Mononuclear cell (primary cell): ENCODE results near the gene LILRB1. TPM values are rescaled to one million over a fixed set of nuclear protein-coding genes. Genes with fewer than 3 reads are reported as not detected.
"Not testable (repeated sequence)": the region's sequence is repeated elsewhere in the genome, so short reads cannot be mapped to it uniquely, and the experiment has no call there.

Experiments used
- H3K27me3 ChIP-seq: 2 replicates; pipeline ENCODE4 v1.6.0; 2011; ENCODE audit warnings: low read length, control low read depth; ENCODE audit not compliant: insufficient read depth
- H3K4me1 ChIP-seq: 2 replicates; pipeline ENCODE4 v1.5.1; 2011; ENCODE audit warnings: mild to moderate bottlenecking, low read length, control low read depth; ENCODE audit not compliant: insufficient read depth
- H3K4me3 ChIP-seq: 2 replicates; pipeline ENCODE4 v1.5.1; 2011; ENCODE audit warnings: mild to moderate bottlenecking, low read length, moderate library complexity
- H3K9me3 ChIP-seq: 2 replicates; pipeline ENCODE4 v1.5.1; 2011; ENCODE audit warnings: low read depth, mild to moderate bottlenecking, control low read depth, low read length
- total RNA-seq: library from RNA; depleted of rRNA; stranded (reverse); fragments of >200 nt; gene quantifications from one replicate; pipeline ENCODE4 v1.2.3, GENCODE V29; 2012

The LILRB1 gene
- total RNA-seq, 1 donor, result 13.6 TPM

DNA sequence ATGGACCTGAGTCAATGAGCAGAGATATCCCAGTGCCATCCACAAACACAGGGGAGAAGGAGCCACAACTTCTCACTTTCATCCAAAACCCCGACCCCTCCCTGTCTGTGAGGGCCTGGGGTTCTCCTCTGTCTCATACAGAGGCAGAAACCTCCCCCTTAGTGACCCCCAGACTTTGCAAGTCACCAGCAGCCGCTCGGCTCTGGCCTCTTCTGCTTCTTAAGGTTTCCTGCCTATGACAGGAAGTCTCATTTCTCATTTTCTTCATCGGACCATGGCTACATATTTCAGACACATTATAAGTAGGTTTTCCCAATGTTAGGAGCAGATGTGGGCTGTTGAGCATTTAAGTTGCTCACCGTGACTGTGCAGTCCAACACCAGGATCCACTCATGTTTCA lies 12.7 kb downstream of the LILRB1 start:
- H3K27me3 ChIP-seq, H3K9me3 ChIP-seq, H3K4me3 ChIP-seq: not testable (repeated sequence)
- peaks cover 17% of the 10 kb centered on the region for H3K4me1 ChIP-seq

GRCh38 chr19:54643583-54643982 lies 13.3 kb downstream of the LILRB1 start:
- not testable (repeated sequence) for H3K27me3 ChIP-seq, H3K4me3 ChIP-seq, H3K9me3 ChIP-seq
- H3K4me1 ChIP-seq, result peaks cover 17% of the 10 kb centered on the region

DNA sequence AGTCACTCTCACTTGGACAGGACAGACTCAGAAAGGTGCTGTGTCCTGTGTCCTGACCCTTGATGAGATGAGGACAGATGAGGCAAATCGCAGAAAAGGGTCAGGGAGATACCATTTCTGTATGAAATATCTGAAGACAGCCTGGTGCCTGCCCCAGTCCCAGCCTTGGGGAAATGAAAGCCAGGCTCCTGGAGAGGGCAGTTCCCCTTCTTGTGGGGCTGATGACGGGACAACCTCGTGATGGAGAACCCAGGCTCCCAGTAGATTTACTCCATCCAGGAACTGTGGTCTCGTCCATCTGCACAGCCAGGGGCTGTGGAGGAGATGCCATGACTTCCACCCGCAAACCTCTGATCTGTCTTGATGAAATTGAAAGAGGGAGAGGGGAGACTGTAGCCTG lies 13.8 kb downstream of the LILRB1 start:
- peaks cover 17% of the 10 kb centered on the region for H3K4me1 ChIP-seq
- no peak overlapping the region for H3K4me3 ChIP-seq
- H3K9me3 ChIP-seq, result no peaks in the 10 kb centered on the region
- H3K27me3 ChIP-seq, result peaks cover 6% of the 10 kb centered on the region

- Histone ChIP-seq H3K4me1 (peaks cover 17% of the 10 kb centered on the region), H3K9me3 (no peaks in the 10 kb centered on the region), H3K4me3 (no peak overlapping the region), H3K27me3 (peaks cover 6% of the 10 kb centered on the region)
These were observed 16.1 kb downstream of the LILRB1 start for GRCh38 chr19:54646331-54646841.

- H3K27me3 ChIP-seq, result peaks cover 9% of the 10 kb centered on the region
- H3K9me3 ChIP-seq, result no peaks in the 10 kb centered on the region
- no peak overlapping the region for H3K4me3 ChIP-seq
- H3K4me1 ChIP-seq, result peaks cover 8% of the 10 kb centered on the region
These were observed 17.8 kb downstream of the LILRB1 start for GRCh38 chr19:54648129-54648528.

- Histone ChIP-seq H3K27me3 (peaks cover 9% of the 10 kb centered on the region), H3K4me1 (peaks cover 12% of the 10 kb centered on the region), H3K4me3 (no peak overlapping the region), H3K9me3 (no peaks in the 10 kb centered on the region)
These were observed 19.9 kb downstream of the LILRB1 start for GRCh38 chr19:54650108-54650655.

DNA sequence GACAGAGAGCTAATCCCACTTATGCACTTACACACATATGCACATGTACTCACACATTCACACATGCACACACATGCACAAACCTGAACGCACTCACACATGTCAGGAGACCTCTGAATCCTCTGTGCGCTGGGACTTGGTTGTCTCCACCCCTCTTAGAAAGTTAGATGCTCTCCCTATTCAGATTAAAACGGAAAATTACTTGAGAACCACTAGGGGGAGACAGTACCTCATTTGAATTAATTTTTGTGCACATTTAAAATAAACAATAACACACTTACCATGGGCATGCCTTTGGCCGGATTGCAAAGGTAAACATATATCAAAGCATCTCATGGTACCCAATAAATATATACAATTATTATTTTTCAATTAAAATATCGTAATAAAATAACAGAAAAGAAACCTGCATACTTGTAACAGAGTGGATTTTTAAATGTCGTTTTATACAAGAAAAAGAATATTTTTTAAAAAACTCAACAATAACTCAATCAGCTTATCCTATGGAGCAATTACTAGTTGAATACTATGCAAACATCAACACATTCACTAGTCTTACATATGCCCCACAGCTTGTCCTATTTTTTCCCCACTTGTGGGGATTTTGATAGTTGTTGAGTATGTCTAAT lies 23.0 kb downstream of the LILRB1 start:
- H3K4me1 ChIP-seq, result peaks cover 12% of the 10 kb centered on the region
- H3K4me3 ChIP-seq, result no peak overlapping the region
- H3K9me3 ChIP-seq, result no peaks in the 10 kb centered on the region
- H3K27me3 ChIP-seq, result peaks cover 6% of the 10 kb centered on the region

- Histone ChIP-seq H3K27me3 (peaks cover 3% of the 10 kb centered on the region), H3K4me3 (no peak overlapping the region), H3K4me1 (peaks cover 12% of the 10 kb centered on the region), H3K9me3 (no peaks in the 10 kb centered on the region)
These were observed 24.4 kb downstream of the LILRB1 start for GRCh38 chr19:54654447-54655321.

GRCh38 chr19:54659300-54659699 lies 29.0 kb downstream of the LILRB1 start:
- Histone ChIP-seq H3K27me3 (no peaks in the 10 kb centered on the region), H3K4me1 (peaks cover 44% of the 10 kb centered on the region), H3K9me3 (no peaks in the 10 kb centered on the region), H3K4me3 (no peak overlapping the region)

GRCh38 chr19:54660306-54660705 lies 30.0 kb downstream of the LILRB1 start:
- no peaks in the 10 kb centered on the region for H3K27me3 ChIP-seq
- H3K4me3 ChIP-seq, result no peak overlapping the region
- no peaks in the 10 kb centered on the region for H3K9me3 ChIP-seq
- peaks cover 42% of the 10 kb centered on the region for H3K4me1 ChIP-seq

- no peak overlapping the region for H3K4me3 ChIP-seq
- H3K9me3 ChIP-seq, result no peaks in the 10 kb centered on the region
- H3K4me1 ChIP-seq, result peaks cover 42% of the 10 kb centered on the region
- H3K27me3 ChIP-seq, result no peaks in the 10 kb centered on the region
These were observed 30.7 kb downstream of the LILRB1 start for GRCh38 chr19:54660964-54661363.

DNA sequence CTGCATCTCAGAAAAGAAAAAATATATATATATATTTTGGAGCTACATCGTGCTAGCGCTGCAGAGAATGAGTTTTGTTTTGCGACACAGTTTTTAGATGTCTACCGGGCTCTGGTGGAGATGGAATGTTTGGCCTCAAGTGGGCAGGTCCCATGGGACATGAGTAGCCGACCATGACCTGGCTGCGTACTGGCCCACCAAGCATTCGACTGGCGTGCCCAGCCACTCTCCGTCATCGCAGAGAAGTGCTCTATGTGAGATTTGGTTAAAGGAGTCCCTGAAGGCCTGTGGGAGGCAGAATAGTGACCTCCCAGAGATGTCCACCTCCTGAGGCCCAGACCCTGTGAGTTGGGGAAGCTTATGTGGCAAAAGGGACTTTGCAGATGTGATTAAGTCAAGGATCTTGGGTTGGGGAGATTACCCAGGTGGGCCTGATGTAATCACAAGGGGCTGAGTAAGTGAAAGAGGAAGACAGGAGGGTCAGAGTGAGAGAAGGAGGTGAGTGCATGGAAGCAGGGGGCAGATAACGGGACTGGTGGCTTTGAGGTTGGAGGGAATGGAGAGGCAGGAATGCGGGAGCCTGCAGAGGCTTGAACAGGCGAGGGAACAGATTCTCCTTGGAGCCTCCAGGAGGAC lies 31.7 kb downstream of the LILRB1 start:
- no peaks in the 10 kb centered on the region for H3K9me3 ChIP-seq
- no peaks in the 10 kb centered on the region for H3K27me3 ChIP-seq
- no peak overlapping the region for H3K4me3 ChIP-seq
- H3K4me1 ChIP-seq, result peaks cover 42% of the 10 kb centered on the region

- Histone ChIP-seq H3K27me3 (no peaks in the 10 kb centered on the region), H3K4me1 (peaks cover 42% of the 10 kb centered on the region), H3K4me3 (peak within 1 kb of the TSS; percentile 35), H3K9me3 (no peaks in the 10 kb centered on the region)
These were observed 32.4 kb downstream of the LILRB1 start, which contains the start of gene LILRB4 for GRCh38 chr19:54662730-54663129. LILRB4 (plus strand) TSS chr19:54662985; CDS start chr19:54663034, 49 bp downstream.

DNA sequence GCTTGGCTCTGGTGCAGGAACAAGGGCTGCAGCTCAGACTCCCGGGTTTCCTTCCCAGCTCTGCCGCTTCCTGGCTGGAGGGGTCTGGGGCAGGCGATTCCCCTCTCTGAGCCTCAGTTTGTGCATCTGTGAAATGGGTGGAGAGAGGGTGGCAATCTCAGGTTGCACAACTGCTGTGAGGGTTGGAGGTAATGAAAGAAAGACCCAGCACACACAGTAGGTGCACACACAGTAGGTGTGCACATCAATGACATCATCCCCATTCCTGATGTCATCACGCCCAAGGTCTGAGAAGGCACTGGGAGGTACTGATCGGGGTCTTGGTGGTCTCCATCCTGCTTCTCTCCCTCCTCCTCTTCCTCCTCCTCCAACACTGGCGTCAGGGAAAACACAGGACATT lies 35.2 kb downstream of the LILRB1 start:
- Histone ChIP-seq H3K4me3 (no peak overlapping the region), H3K27me3 (peaks cover 3% of the 10 kb centered on the region), H3K9me3 (no peaks in the 10 kb centered on the region), H3K4me1 (peaks cover 40% of the 10 kb centered on the region)

DNA sequence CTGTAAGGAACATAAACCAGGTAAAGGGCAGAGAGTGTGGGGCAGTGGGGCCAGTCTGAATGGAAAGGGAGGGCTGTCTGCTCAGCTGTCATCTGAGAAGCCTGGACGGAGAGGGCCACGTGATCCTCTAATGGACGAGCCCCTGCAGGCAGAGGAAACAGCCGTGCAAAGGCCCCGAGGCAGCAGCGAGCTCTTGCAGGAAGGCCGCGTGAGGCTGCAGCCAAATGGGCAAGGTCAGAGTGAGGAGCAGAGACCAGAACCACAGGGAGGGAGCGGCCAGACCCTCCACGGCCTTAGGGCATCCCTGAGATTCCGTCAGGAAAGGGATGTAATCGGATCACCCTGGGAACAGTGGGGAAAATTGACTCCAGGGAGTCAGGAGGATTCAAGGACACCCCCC lies 36.9 kb downstream of the LILRB1 start:
- no peak overlapping the region for H3K4me3 ChIP-seq
- H3K4me1 ChIP-seq, result peaks cover 36% of the 10 kb centered on the region
- peaks cover 6% of the 10 kb centered on the region for H3K27me3 ChIP-seq
- no peaks in the 10 kb centered on the region for H3K9me3 ChIP-seq
